Measurements from ENCODE around the gene KDM3A.
"Not testable (repeated sequence)": the region's sequence is repeated elsewhere in the genome, so short reads cannot be mapped to it uniquely, and the experiment has no call there.

Gene KDM3A

DNA sequence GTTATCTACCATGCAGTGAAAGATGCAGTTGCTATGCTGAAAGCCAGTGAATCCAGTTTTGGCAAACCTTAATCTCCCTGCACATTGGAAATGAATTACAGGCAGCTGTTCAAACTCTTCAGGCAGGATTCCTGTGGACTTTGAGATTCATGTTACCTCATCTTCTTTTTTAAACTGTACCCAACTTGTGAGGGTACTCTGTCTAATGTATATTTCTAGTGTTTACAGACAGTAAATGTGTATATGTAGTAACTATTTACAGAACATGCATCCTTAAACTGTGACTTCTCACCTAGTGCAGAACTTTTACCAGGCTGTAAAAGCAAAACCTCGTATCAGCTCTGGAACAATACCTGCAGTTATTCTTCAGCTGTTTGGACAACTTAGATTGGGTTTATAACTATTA lies 50.9 kb downstream of the KDM3A start:
- Histone ChIP-seq H3K27me3 (ENCODE audit: insufficient read depth, low read depth, severe bottlenecking) (no peaks in the 10 kb centered on the region), H3K4me3 (ENCODE audit: low read depth, low read length) (no peak overlapping the region), H3K27ac (no peak overlapping the region), H3K36me3 (peaks cover 84% of the 10 kb centered on the region), H3K9me3 (ENCODE audit: severe bottlenecking) (no peaks in the 10 kb centered on the region)
- TF ChIP-seq CTCF (IDR thresholded peaks at IDR 0.05; ENCODE audit: low read depth, low read length): no peak
- DNase-seq: no peak

DNA sequence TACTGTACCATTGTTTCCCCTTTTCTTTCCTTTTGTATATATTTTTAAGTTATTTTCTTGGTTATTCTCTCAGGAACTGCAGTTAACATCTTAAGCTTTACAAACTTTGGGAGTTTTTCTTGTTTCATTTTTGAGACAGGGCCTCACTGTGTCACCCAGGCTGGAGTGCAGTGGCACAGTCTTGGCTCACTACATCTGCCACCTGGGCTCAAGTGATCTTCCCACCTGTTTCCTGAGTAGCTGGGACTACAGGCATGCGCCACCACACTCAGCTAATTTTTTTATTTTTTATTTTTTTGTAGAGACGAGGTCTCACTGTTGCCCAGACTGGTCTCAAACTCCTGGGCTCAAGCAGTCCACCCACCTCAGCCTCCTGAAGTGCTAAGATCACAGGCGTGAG lies 55.2 kb downstream of the KDM3A start:
- not testable (repeated sequence) for H3K9me3 ChIP-seq (ENCODE audit: severe bottlenecking); H3K4me3 ChIP-seq (ENCODE audit: low read depth, low read length); DNase-seq; H3K27ac ChIP-seq; H3K27me3 ChIP-seq (ENCODE audit: insufficient read depth, low read depth, severe bottlenecking)
- peaks cover 79% of the 10 kb centered on the region for H3K36me3 ChIP-seq

DNA sequence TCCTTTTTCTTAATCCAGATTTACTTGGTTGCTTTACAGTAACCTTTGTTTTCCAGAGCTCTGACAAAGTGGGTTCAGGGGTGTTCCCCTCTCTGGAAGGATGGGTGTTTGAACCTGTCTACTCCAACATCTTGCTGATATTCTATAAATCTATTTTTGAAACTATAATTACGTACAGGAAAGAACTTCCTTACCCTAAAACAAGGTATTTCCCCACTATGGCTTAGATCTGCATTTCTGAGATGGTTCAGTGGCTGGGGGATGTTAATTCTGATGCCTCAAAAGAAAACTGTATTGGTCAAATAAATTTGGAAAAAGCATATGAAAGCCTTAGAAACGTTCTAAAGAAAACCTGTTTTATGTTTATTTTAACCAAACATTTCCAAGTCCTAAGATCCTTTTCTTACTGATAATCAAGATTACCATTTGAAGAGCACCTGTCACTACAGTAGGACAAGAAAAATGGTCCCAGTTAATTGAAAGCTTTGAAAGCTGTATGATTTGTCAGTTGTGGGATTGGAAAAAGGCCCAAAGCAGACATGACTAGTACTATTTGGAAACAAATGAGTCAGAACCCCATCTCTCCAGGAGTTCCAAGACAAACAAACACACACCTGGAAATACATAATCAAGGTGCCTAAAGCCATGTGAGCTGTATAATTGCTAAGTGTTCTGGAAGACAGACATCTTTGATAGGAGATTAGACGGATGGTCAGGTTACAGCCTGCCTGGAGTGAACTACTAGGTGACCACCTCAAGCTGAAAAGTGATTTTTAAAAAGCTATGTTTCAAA lies 57.5 kb downstream of the KDM3A start:
- Histone ChIP-seq H3K27ac (no peak overlapping the region), H3K36me3 (peaks cover 57% of the 10 kb centered on the region), H3K4me3 (ENCODE audit: low read depth, low read length) (no peak overlapping the region), H3K9me3 (ENCODE audit: severe bottlenecking) (peaks cover 9% of the 10 kb centered on the region), H3K27me3 (ENCODE audit: insufficient read depth, low read depth, severe bottlenecking) (no peaks in the 10 kb centered on the region)
- no peak for DNase-seq
- TF ChIP-seq CTCF (IDR thresholded peaks at IDR 0.05; ENCODE audit: low read depth, low read length): no peak

DNA sequence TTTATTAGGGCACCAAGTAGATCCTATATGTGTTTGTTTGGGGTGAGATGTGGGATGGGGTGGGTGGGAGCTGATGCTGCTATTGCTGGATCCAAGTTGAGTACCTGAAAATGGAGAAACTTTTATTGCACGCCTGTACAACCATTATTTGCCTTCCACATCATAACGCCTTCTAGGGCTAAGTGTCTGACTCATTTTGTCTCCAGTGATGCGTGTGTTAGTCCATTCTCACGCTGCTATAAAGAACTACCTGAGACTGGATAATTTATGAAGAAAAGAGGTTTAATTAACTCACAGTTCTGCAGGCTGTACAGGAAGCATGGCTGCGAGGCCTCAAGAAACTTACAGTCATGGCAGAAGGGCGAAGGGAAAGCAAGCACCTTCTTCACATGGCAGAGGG lies 58.2 kb downstream of the KDM3A start:
- Histone ChIP-seq H3K9me3 (ENCODE audit: severe bottlenecking) (peaks cover 9% of the 10 kb centered on the region), H3K27ac (no peak overlapping the region), H3K27me3 (ENCODE audit: insufficient read depth, low read depth, severe bottlenecking) (no peaks in the 10 kb centered on the region), H3K4me3 (ENCODE audit: low read depth, low read length) (no peak overlapping the region), H3K36me3 (peaks cover 50% of the 10 kb centered on the region)
- DNase-seq: no peak
- no peak for TF ChIP-seq CTCF (IDR thresholded peaks at IDR 0.05; ENCODE audit: low read depth, low read length)

DNA sequence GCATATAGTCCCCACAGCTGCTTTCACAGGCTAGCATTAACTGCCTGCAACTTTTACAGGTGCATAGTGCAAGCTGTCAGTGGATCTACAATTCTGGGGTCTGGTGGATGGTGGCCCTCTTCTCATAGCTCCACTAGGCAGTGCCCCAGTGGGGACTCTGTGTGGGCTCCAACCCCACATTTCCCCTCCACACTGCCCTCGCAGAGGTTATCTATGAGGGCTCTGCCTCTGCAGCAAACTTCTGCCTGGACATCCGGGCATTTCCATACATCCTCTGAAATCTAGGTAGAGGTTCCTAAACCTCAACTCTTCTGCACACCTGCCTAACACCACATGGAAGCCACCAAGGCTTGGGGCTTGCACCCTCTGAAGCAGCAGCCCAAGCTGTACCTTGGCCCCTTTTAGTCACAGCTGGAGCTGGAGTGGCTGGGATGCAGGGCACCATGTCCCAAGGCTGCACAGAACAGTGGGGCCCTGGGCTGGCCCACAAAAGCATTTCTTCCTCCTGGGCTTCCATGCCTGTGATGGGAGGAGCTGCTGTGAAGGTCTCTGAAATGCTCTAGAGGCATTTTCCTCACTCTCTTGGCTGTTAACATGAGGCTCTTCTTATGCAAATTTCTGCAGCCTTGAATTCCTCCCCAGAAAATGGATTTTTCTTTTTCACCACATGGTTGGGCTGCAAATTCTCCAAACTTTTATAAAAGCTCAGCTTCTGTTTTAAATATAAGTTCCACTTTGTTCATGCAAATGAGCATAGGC lies 59.3 kb downstream of the KDM3A start:
- H3K36me3 ChIP-seq: peaks cover 53% of the 10 kb centered on the region
- TF ChIP-seq CTCF (IDR thresholded peaks at IDR 0.05; ENCODE audit: low read depth, low read length): no peak

DNA sequence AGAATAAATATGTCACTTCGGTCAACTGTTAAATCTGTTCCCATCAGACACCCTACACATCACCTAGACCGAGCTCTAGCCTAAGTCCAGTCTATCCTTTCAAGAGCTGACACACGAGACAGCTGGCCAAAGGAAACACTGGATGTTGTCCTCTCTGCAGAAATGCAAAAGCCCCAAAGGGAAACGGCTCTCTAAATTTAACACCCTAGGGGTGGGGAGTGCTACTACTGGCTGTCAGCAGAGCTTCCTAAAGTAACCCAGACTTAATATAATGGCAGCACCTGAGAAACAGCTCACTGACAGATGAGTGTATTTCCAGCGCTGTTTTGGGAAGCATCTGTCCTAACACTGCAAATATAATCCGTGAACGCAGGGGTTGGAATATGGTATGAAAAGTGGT lies 66.4 kb downstream of the KDM3A start:
- H3K36me3 ChIP-seq: peaks cover 21% of the 10 kb centered on the region
- H3K27ac ChIP-seq: no peak overlapping the region
- DNase-seq: no peak
- H3K27me3 ChIP-seq (ENCODE audit: insufficient read depth, low read depth, severe bottlenecking): no peaks in the 10 kb centered on the region
- no peak overlapping the region for H3K4me3 ChIP-seq (ENCODE audit: low read depth, low read length)
- no peak for TF ChIP-seq CTCF (IDR thresholded peaks at IDR 0.05; ENCODE audit: low read depth, low read length)
- H3K9me3 ChIP-seq (ENCODE audit: severe bottlenecking): no peaks in the 10 kb centered on the region

More for the DNA sequence above, 59.3 kb downstream of the KDM3A start:
- H3K4me3 ChIP-seq (ENCODE audit: low read depth, low read length): no peak overlapping the region
- no peak overlapping the region for H3K27ac ChIP-seq
- peaks cover 9% of the 10 kb centered on the region for H3K9me3 ChIP-seq (ENCODE audit: severe bottlenecking)
- H3K27me3 ChIP-seq (ENCODE audit: insufficient read depth, low read depth, severe bottlenecking): no peaks in the 10 kb centered on the region
- DNase-seq: no peak

Measured in WERI-Rb-1 (cell line).